OCI-LY7 (cell line): Measurements from ENCODE around the gene CORO1C. TPM values are rescaled to one million over a fixed set of nuclear protein-coding genes. Genes with fewer than 3 reads are reported as not detected.

Source experiments
- BruUV-seq: library from RNA; stranded (reverse); fragments of 400-500 nt; replicated peaks from 2 replicates; lab custom pipeline; 2021; lab: Mats Ljungman, UMichigan
- CTCF ChIA-PET: fragments of 300-600 bp; sonication (Branson Sonifier 250); formaldehyde crosslinking; loops from one replicate; lab custom pipeline; 2022; ENCODE audit warnings: antibody characterized with exemption; ENCODE audit not compliant: unreplicated experiment; lab: Charles Lee
- POLR2A ChIA-PET: fragments of 300-600 bp; sonication (Branson Sonifier 250); formaldehyde crosslinking; loops from one replicate; lab custom pipeline; 2022; ENCODE audit warnings: antibody characterized with exemption; lab: Charles Lee
- DNase-seq: peaks from one replicate; pipeline ENCODE4 v3.0.0-alpha.2; 2015; ENCODE audit warnings: low spot score
- H2AFZ ChIP-seq: fragments of 200-600 bp; sonication (generic), shearing (Covaris generic); 2 replicates; pipeline ENCODE4 v1.6.1; 2014; ENCODE audit warnings: mild to moderate bottlenecking, antibody characterized with exemption, low read length, moderate library complexity
- H3K27ac ChIP-seq: fragments of 200-600 bp; sonication (generic); 2 replicates; pipeline ENCODE4 v1.5.1; 2014; ENCODE audit warnings: mixed run types, low read depth, mild to moderate bottlenecking, moderate library complexity, low read length, inconsistent platforms; ENCODE audit not compliant: poor library complexity, severe bottlenecking
- H3K36me3 ChIP-seq: fragments of 200-600 bp; sonication (generic); 2 replicates; pipeline ENCODE4 v1.6.1; 2014; ENCODE audit warnings: mild to moderate bottlenecking, antibody characterized with exemption, low read length, moderate library complexity, mixed read lengths; ENCODE audit not compliant: insufficient read depth
- H3K4me1 ChIP-seq: fragments of 200-600 bp; sonication (generic); 2 replicates; pipeline ENCODE4 v1.5.1; 2014; ENCODE audit warnings: mild to moderate bottlenecking, low read length; ENCODE audit not compliant: insufficient read depth, poor library complexity, severe bottlenecking
- H3K4me2 ChIP-seq: fragments of 200-600 bp; sonication (generic); 2 replicates; pipeline ENCODE4 v1.6.1; 2014; ENCODE audit warnings: mild to moderate bottlenecking, low read length
- H3K4me3 ChIP-seq: fragments of 200-600 bp; sonication (generic); 2 replicates; pipeline ENCODE4 v1.5.1; 2014; ENCODE audit warnings: mild to moderate bottlenecking, low read depth, low read length; ENCODE audit not compliant: poor library complexity, severe bottlenecking
- H3K79me2 ChIP-seq: fragments of 200-600 bp; sonication (generic); 2 replicates; pipeline ENCODE4 v1.6.1; 2016; ENCODE audit warnings: low read depth, mild to moderate bottlenecking, low read length, moderate library complexity, mixed read lengths; ENCODE audit not compliant: insufficient read depth
- H3K9me2 ChIP-seq: fragments of 200-600 bp; sonication (generic); 2 replicates; pipeline ENCODE4 v1.6.1; 2016; ENCODE audit warnings: mild to moderate bottlenecking, low read length, mixed read lengths; ENCODE audit not compliant: insufficient read depth
- H3K9me3 ChIP-seq: fragments of 200-600 bp; sonication (generic); 2 replicates; pipeline ENCODE4 v1.6.1; 2014; ENCODE audit warnings: mild to moderate bottlenecking, mixed run types, low read length, mixed read lengths
- H4K20me1 ChIP-seq: fragments of 200-600 bp; sonication (generic); 2 replicates; pipeline ENCODE4 v1.6.1; 2014; ENCODE audit warnings: mild to moderate bottlenecking, antibody characterized with exemption, low read length, moderate library complexity, mixed read lengths; ENCODE audit not compliant: insufficient read depth
- CTCF ChIP-seq: fragments of 200-600 bp; sonication (generic); conservative IDR thresholded peaks from 2 replicates; pipeline ENCODE4 v1.5.1; 2014; ENCODE audit warnings: mild to moderate bottlenecking, antibody characterized with exemption, low read length, moderate library complexity, mixed read lengths
- EZH2phosphoT487 ChIP-seq: fragments of 200-600 bp; sonication (generic); IDR thresholded peaks from 2 replicates; pipeline ENCODE4 v1.6.1; 2018; ENCODE audit warnings: low read depth, borderline replicate concordance, mild to moderate bottlenecking, mixed run types, antibody characterized with exemption, low read length, moderate library complexity, mixed read lengths
- intact Hi-C: fragments of 100-400 bp; cut with micrococcal nuclease; formaldehyde crosslinking; loops from one replicate; pipeline ENCODE4 v1.10.0; 2022; ENCODE audit not compliant: unreplicated experiment
- total RNA-seq, 2 experiments: library from RNA; depleted of rRNA in 1 of 2; stranded (reverse); fragments of >200 nt in 1 of 2; shearing (Covaris generic) in 1 of 2; gene quantifications; 2 replicates each; pipeline ENCODE4 v1.2.3, GENCODE V29; 2014 to 2022

Gene CORO1C
- total RNA-seq, 2 experiments from 2014 or later, result 74.7 to 148 TPM

- H3K4me3 ChIP-seq, result no peak overlapping the region
- POLR2A ChIA-PET, result no interaction called here
- H3K27ac ChIP-seq, result no peak overlapping the region
- no TSS peak for BruUV-seq
- H3K4me2 ChIP-seq, result no peak overlapping the region
- no peak overlapping the region for H2AFZ ChIP-seq
- no peaks in the 10 kb centered on the region for H3K36me3 ChIP-seq
- TF ChIP-seq EZH2phosphoT487 (no peak), CTCF (no peak)
- H3K79me2 ChIP-seq, result no peaks in the 10 kb centered on the region
- intact Hi-C loops, result no loop called here
- CTCF ChIA-PET, result no interaction called here
- no peaks in the 10 kb centered on the region for H3K9me2 ChIP-seq
- H3K9me3 ChIP-seq, result no peaks in the 10 kb centered on the region; the same call in 1 of the 2 replicates
- no peaks in the 10 kb centered on the region for H3K4me1 ChIP-seq
- H4K20me1 ChIP-seq, result no peaks in the 10 kb centered on the region
- no peak for DNase-seq
Measured at GRCh38 chr12:108750526-108750925, 19.2 kb upstream of the CORO1C start.

- intact Hi-C loops, result no loop called here
- Histone ChIP-seq H3K27ac (no peak overlapping the region), H3K4me2 (no peak overlapping the region), H3K79me2 (no peaks in the 10 kb centered on the region), H3K9me2 (no peaks in the 10 kb centered on the region), H4K20me1 (no peaks in the 10 kb centered on the region), H3K36me3 (no peaks in the 10 kb centered on the region), H3K9me3 (no peaks in the 10 kb centered on the region; the same call in 1 of the 2 replicates), H3K4me3 (no peak overlapping the region), H3K4me1 (no peaks in the 10 kb centered on the region), H2AFZ (no peak overlapping the region)
- POLR2A ChIA-PET, result no interaction called here
- TF ChIP-seq CTCF (no peak), EZH2phosphoT487 (no peak)
- DNase-seq, result no peak
- CTCF ChIA-PET, result no interaction called here
- no TSS peak for BruUV-seq
Measured at GRCh38 chr12:108747563-108747962, 16.2 kb upstream of the CORO1C start.

- ChIA-PET POLR2A (interaction anchor here (0.7 to 0.9 kb wide), 2 partner anchors 12 to 133 kb away, joined by 3 to 4 read pairs; no protein-coding TSS in a partner anchor), CTCF (no interaction called here)
- BruUV-seq, result no TSS peak
- H3K27ac ChIP-seq, result no peak overlapping the region
- TF ChIP-seq EZH2phosphoT487, result no peak
- no peak for TF ChIP-seq CTCF
- no peak overlapping the region for H3K4me2 ChIP-seq
- no peak overlapping the region for H3K4me3 ChIP-seq
- no peak overlapping the region for H2AFZ ChIP-seq
- H3K79me2 ChIP-seq, result no peaks in the 10 kb centered on the region
- H3K4me1 ChIP-seq, result no peaks in the 10 kb centered on the region
- no peaks in the 10 kb centered on the region; the same call in 1 of the 2 replicates for H3K9me3 ChIP-seq
- H3K36me3 ChIP-seq, result no peaks in the 10 kb centered on the region
- DNase-seq, result no peak
- H3K9me2 ChIP-seq, result no peaks in the 10 kb centered on the region
- intact Hi-C loops, result no loop called here
- no peaks in the 10 kb centered on the region for H4K20me1 ChIP-seq
Measured at GRCh38 chr12:108745641-108746040, 14.3 kb upstream of the CORO1C start.
